Transverse colon (tissue), 4 donors: ENCODE measurements around the gene BRD2.

Source experiments
- EP300 ChIP-seq: sonication (generic); formaldehyde crosslinking; IDR thresholded peaks from one replicate; pipeline ENCODE4 v1.6.1; 2017; ENCODE audit warnings: antibody characterized with exemption, low read depth
- POLR2A ChIP-seq: fragments of 450-650 bp; IDR thresholded peaks from one replicate; pipeline ENCODE4 v1.6.1; 2016; ENCODE audit warnings: antibody characterized with exemption, mild to moderate bottlenecking, moderate library complexity
- POLR2AphosphoS5 ChIP-seq, 3 donors: sonication (generic); formaldehyde crosslinking; IDR thresholded peaks; one replicate each; pipeline ENCODE4 v1.6.1; 2016; ENCODE audit warnings: antibody characterized with exemption in 3 of 3
- TF ChIP-seq, protein P1 (sequence below), 5 experiments: fragments of 200-600 bp in 3 of 5; fragments of 450-650 bp in 2 of 5; sonication (generic) in 3 of 5; IDR thresholded peaks; 1 replicate in 2 of 5; 2 replicates in 3 of 5; pipeline ENCODE4 v1.5.1; 2016 to 2017; ENCODE audit warnings: antibody characterized with exemption in 5 of 5, inconsistent platforms in 3 of 5, mild to moderate bottlenecking in 2 of 5, moderate library complexity in 1 of 5

DNA sequence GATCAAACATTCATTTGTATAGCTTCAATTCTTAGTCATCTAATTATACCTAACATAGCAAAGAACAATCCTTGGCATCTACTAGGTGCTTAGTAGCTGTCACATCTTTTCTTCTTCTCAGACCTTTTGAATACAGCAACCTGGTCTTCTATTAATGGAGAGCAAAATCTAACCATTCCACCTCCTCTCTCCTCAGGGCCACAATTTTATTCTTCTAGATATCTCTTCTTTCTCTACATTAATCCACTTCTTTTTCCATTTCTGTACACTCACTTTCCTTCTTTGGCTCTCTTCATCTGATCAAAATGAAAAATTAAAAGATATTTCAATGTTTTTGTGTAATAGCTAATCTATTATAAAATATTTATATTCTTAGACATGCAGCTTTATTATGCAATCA lies 50.0 kb downstream of the BRD2 start:
- TF ChIP-seq, protein P1, sequence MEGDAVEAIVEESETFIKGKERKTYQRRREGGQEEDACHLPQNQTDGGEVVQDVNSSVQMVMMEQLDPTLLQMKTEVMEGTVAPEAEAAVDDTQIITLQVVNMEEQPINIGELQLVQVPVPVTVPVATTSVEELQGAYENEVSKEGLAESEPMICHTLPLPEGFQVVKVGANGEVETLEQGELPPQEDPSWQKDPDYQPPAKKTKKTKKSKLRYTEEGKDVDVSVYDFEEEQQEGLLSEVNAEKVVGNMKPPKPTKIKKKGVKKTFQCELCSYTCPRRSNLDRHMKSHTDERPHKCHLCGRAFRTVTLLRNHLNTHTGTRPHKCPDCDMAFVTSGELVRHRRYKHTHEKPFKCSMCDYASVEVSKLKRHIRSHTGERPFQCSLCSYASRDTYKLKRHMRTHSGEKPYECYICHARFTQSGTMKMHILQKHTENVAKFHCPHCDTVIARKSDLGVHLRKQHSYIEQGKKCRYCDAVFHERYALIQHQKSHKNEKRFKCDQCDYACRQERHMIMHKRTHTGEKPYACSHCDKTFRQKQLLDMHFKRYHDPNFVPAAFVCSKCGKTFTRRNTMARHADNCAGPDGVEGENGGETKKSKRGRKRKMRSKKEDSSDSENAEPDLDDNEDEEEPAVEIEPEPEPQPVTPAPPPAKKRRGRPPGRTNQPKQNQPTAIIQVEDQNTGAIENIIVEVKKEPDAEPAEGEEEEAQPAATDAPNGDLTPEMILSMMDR (IDR thresholded peaks at IDR 0.05) = no peak
- no peak for TF ChIP-seq POLR2A
- TF ChIP-seq POLR2AphosphoS5 (IDR thresholded peaks at IDR 0.05) = no peak
- no peak for TF ChIP-seq EP300
